Epithelial cell of alveolus of lung (primary cell): ENCODE measurements around the gene WBP1L. TPM values are rescaled to one million over a fixed set of nuclear protein-coding genes. Genes with fewer than 3 reads are reported as not detected.

Source experiments
- total RNA-seq: library from RNA; depleted of rRNA; stranded (reverse); fragments of >200 nt; gene quantifications from 2 replicates; pipeline ENCODE4 v1.2.1, GENCODE V29; 2015

WBP1L gene
- total RNA-seq = 60.0 and 81.8 TPM in 2 replicates

DNA sequence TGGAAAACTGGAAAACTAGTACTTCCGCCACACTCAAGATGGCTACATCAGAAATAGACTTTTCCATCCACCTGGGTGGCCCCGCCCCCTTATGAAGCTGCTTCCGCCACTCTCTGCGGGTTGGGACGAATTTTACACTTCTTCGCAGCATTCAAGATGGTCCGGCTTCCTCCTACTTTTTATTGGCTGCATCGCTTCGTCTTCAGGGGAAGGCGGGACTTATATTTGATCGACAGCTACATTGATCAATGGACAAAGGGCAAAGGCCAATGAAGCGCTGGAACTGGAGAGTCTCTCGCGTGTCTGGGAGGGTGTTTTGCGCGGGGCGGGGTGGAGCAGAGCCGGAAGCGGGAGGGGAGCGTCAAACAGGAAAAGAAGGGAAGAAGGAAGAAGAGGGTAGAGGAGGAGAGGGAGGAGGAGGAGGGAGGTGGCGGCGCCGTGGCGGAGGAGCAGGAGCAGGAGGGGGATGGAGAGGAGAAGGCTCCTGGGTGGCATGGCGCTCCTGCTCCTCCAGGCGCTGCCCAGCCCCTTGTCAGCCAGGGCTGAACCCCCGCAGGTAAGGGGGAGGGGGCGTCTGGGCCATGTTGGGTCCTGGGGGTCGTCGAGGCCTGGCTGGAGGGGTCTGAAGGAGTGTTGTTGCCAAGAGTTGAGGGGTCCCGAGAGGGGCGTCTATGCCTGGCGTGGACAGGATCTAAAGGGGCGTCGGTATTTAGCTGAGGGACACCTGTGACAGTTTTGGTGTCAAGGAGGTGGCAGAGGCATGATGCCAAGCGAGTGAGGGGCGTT is at the start of gene WBP1L:
TSS of gene WBP1L (plus strand) at position 361 of the 786 bp plus-strand sequence. CDS start at position 467, 106 bp downstream.

GRCh38 chr10:102713814-102714620 is 29.7 kb upstream of the WBP1L start, which contains the start of gene ARL3:
Gene ARL3, minus strand, starts transcription at chr10:102714397. Its CDS starts 122 bp downstream, at chr10:102714275.

GRCh38 chr10:102714621-102715455 is 28.9 kb upstream of the WBP1L start, which contains the start of gene SFXN2:
Gene SFXN2, plus strand, starts transcription at chr10:102714636. Its CDS starts 12,001 bp downstream, at chr10:102726637.

GRCh38 chr10:102837230-102837721 is 93.5 kb downstream of the WBP1L start, which contains the start of gene CYP17A1:
Gene CYP17A1, minus strand, starts transcription at chr10:102837413. Its CDS starts 52 bp downstream, at chr10:102837361.

Other genes with a start within 250 kb of the WBP1L start
- gene ACTR1A, start 241.2 kb upstream of the WBP1L start, total RNA-seq = 116 and 169 TPM in 2 replicates
- gene SUFU, start 240.0 kb upstream of the WBP1L start, total RNA-seq = 7.2 and 14.1 TPM in 2 replicates
- 112 and 131 TPM in 2 replicates for gene TRIM8, start 99.5 kb upstream of the WBP1L start, total RNA-seq
- 6.9 and 13.1 TPM in 2 replicates for gene ARL3, start 29.6 kb upstream of the WBP1L start, total RNA-seq
- gene SFXN2, start 29.3 kb upstream of the WBP1L start, total RNA-seq = 1.4 and 6.5 TPM in 2 replicates
- gene CYP17A1, start 93.5 kb downstream of the WBP1L start, total RNA-seq = not detected in 2 replicates
- 9.2 and 21.6 TPM in 2 replicates for gene BORCS7, start 110.3 kb downstream of the WBP1L start, total RNA-seq
- gene AS3MT, start 125.5 kb downstream of the WBP1L start, total RNA-seq = 0.78 and 1.8 TPM in 2 replicates
- 3.2 and 13.0 TPM in 2 replicates for gene CNNM2, start 174.3 kb downstream of the WBP1L start, total RNA-seq